ENCODE data around the gene DNAJB13. TPM values are rescaled to one million over a fixed set of nuclear protein-coding genes. Genes with fewer than 3 reads are reported as not detected.

The DNAJB13 gene
- total RNA-seq, 2 experiments from 2014 or later, result 0.47 TPM; not detected in 1

GRCh38 chr11:73940801-73941570 lies 9.8 kb upstream of the DNAJB13 start:
- ATAC-seq (ENCODE audit: low read depth) (no peak), DNase-seq (no peak)
- Mint-ChIP-seq H3K9me3 (peaks cover 5% of the 10 kb centered on the region), H3K4me1 (peaks cover 4% of the 10 kb centered on the region), H3K27me3 (no peaks in the 10 kb centered on the region), H3K4me3 (no peak overlapping the region), H3K27ac (no peak overlapping the region), H3K36me3 (peaks cover 14% of the 10 kb centered on the region)
- POLR2A ChIA-PET, result no interaction called here

DNA sequence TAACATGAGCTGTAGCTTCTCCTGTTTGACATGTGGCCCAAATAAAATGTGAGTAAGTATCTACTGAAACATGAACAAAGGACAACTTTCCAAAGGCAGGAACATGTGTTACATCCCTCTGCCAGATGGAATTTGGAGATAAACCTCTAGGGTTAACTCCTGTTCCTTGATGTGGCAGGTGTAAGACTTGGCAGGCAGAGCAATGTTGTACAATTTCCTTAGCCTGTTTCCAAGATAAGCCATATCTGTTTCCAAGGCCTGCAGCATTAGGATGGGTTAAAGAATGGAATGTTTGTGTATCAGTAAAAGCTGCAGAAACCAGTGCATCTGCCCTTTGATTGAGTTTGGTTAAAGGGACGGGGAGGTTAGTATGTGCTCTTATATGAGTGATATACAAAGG lies 8.8 kb upstream of the DNAJB13 start:
- ATAC-seq (ENCODE audit: low read depth) (no peak), DNase-seq (no peak)
- POLR2A ChIA-PET, result no interaction called here
- Mint-ChIP-seq H3K36me3 (peaks cover 12% of the 10 kb centered on the region), H3K4me3 (no peak overlapping the region), H3K27ac (no peak overlapping the region), H3K27me3 (no peaks in the 10 kb centered on the region), H3K9me3 (peaks cover 5% of the 10 kb centered on the region), H3K4me1 (peaks cover 4% of the 10 kb centered on the region)

GRCh38 chr11:73944085-73944484 lies 6.7 kb upstream of the DNAJB13 start:
- no peak overlapping the region for H3K4me3 Mint-ChIP-seq
- H3K36me3 Mint-ChIP-seq, result peaks cover 6% of the 10 kb centered on the region
- DNase-seq (no peak), ATAC-seq (ENCODE audit: low read depth) (no peak)
- H3K27me3 Mint-ChIP-seq, result peaks cover under 1% of the 10 kb centered on the region
- H3K27ac Mint-ChIP-seq, result no peak overlapping the region
- POLR2A ChIA-PET, result no interaction called here
- peaks cover 2% of the 10 kb centered on the region for H3K9me3 Mint-ChIP-seq
- peaks cover under 1% of the 10 kb centered on the region for H3K4me1 Mint-ChIP-seq

DNA sequence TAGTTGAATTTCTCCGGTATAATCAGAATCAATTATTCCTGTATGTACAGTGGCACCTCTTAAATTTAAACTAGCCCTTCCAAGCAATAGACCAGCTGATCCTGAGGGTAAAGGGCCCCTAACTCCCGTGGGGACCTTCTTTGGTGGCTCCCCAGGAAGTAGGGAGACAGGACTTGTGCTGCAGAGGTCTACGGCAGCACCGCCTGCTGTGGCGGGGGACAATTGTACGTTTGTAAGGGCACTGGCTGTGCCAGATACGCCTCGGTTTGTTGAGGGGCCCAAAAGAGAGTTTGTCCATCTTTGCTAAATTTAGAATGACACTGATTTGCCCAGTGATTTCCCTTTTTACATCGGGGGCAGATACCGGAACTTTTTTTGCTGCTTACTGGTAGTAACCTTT lies 5.9 kb upstream of the DNAJB13 start:
- no peak for ATAC-seq (ENCODE audit: low read depth)
- DNase-seq, result no peak
- POLR2A ChIA-PET, result no interaction called here
- peaks cover 6% of the 10 kb centered on the region for H3K36me3 Mint-ChIP-seq
- H3K4me3 Mint-ChIP-seq, result no peak overlapping the region
- H3K4me1 Mint-ChIP-seq, result peaks cover 5% of the 10 kb centered on the region
- peaks cover 5% of the 10 kb centered on the region for H3K27me3 Mint-ChIP-seq
- no peak overlapping the region for H3K27ac Mint-ChIP-seq
- peaks cover 2% of the 10 kb centered on the region for H3K9me3 Mint-ChIP-seq

DNA sequence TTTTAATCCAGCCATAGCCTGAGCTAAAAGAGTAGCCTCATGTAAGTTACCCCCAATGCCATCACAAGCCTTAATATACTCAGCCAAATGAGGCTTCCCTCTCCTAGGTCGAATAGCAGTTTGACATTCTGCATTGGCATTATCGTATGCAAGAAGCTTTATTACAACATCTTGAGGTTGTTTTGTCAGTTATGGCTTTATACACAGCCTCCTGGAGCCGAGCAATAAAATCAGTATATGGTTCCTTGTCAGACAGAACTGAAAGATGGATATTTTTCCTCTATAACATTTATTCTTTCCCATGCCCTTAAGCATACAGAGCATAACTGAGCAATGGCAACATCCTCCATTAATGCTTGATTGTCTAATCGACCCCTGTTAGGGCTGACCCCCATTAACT lies 5.4 kb upstream of the DNAJB13 start:
- DNase-seq, result no peak
- POLR2A ChIA-PET, result no interaction called here
- Mint-ChIP-seq H3K4me1 (peaks cover 5% of the 10 kb centered on the region), H3K9me3 (peaks cover 2% of the 10 kb centered on the region), H3K27ac (no peak overlapping the region), H3K4me3 (no peak overlapping the region), H3K36me3 (peaks cover 6% of the 10 kb centered on the region), H3K27me3 (peaks cover 5% of the 10 kb centered on the region)
- no peak for ATAC-seq (ENCODE audit: low read depth)

GRCh38 chr11:73946798-73947458 lies 3.9 kb upstream of the DNAJB13 start:
- peaks cover 5% of the 10 kb centered on the region for H3K27me3 Mint-ChIP-seq
- H3K4me3 Mint-ChIP-seq, result no peak overlapping the region
- H3K9me3 Mint-ChIP-seq, result no peaks in the 10 kb centered on the region
- peaks cover 5% of the 10 kb centered on the region for H3K4me1 Mint-ChIP-seq
- no peak for ATAC-seq (ENCODE audit: low read depth)
- H3K36me3 Mint-ChIP-seq, result no peaks in the 10 kb centered on the region
- POLR2A ChIA-PET, result interaction anchor here (0.7 kb wide), 1 partner anchor 104 kb away, joined by 6 read pairs; no protein-coding TSS in a partner anchor
- no peak for DNase-seq
- no peak overlapping the region for H3K27ac Mint-ChIP-seq

DNA sequence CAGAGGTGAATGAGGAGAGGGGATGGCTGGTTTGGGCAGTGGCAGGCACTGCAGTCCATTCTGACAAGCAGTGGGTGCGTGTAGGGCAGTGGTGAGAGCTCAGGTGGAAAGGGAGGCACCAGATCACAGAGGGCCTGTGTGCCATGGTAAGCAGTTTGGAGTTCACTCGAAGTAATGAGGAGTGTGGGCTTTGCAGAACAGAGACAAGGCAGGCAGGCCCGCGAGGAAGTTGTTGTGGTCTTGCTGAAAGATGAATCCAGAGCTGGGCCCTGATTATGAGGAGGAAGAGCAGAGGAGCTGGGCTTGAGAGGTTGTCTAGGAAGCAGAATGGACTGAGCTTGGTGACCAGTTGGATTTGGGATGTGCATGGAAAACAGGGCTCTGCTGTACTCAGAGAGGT lies 1.6 kb upstream of the DNAJB13 start:
- Mint-ChIP-seq H3K4me1 (peaks cover 5% of the 10 kb centered on the region), H3K27ac (peak overlapping the region; percentile 66), H3K27me3 (peaks cover 5% of the 10 kb centered on the region), H3K36me3 (no peaks in the 10 kb centered on the region), H3K4me3 (no peak overlapping the region), H3K9me3 (no peaks in the 10 kb centered on the region)
- ATAC-seq (ENCODE audit: low read depth), result no peak
- no peak for DNase-seq
- POLR2A ChIA-PET, result no interaction called here

- Mint-ChIP-seq H3K27me3 (peaks cover 5% of the 10 kb centered on the region), H3K27ac (no peak overlapping the region), H3K36me3 (no peaks in the 10 kb centered on the region), H3K4me1 (peaks cover 5% of the 10 kb centered on the region), H3K4me3 (no peak overlapping the region), H3K9me3 (no peaks in the 10 kb centered on the region)
- DNase-seq, result no peak
- POLR2A ChIA-PET, result no interaction called here
- ATAC-seq (ENCODE audit: low read depth), result no peak
Measured at GRCh38 chr11:73949912-73950311, 914 bp upstream of the DNAJB13 start.

DNA sequence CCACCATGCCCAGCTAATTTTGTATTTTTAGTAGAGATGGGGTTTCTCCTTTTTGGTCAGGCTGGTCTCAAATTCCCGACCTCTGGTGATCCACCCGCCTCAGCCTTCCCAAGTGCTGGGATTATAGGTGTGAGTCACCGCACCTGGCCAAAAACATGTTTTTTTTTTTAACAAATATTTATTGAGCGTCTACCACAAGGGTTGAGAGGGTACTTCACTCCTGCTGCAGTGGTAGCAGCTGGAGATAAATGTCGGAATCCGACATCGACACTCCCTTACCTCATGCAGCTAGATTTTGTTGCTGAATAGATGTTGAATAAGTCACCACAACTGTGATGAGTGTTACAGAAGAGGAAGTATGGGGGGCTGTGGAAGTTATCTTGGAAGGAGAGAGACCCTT lies 971 bp downstream of the DNAJB13 start:
- H3K4me1 Mint-ChIP-seq, result peaks cover 5% of the 10 kb centered on the region
- no peak for DNase-seq
- H3K9me3 Mint-ChIP-seq, result no peaks in the 10 kb centered on the region
- H3K36me3 Mint-ChIP-seq, result no peaks in the 10 kb centered on the region
- H3K4me3 Mint-ChIP-seq, result no peak overlapping the region
- no peak overlapping the region for H3K27ac Mint-ChIP-seq
- POLR2A ChIA-PET, result no interaction called here
- ATAC-seq (ENCODE audit: low read depth), result no peak
- H3K27me3 Mint-ChIP-seq, result peaks cover 8% of the 10 kb centered on the region

DNA sequence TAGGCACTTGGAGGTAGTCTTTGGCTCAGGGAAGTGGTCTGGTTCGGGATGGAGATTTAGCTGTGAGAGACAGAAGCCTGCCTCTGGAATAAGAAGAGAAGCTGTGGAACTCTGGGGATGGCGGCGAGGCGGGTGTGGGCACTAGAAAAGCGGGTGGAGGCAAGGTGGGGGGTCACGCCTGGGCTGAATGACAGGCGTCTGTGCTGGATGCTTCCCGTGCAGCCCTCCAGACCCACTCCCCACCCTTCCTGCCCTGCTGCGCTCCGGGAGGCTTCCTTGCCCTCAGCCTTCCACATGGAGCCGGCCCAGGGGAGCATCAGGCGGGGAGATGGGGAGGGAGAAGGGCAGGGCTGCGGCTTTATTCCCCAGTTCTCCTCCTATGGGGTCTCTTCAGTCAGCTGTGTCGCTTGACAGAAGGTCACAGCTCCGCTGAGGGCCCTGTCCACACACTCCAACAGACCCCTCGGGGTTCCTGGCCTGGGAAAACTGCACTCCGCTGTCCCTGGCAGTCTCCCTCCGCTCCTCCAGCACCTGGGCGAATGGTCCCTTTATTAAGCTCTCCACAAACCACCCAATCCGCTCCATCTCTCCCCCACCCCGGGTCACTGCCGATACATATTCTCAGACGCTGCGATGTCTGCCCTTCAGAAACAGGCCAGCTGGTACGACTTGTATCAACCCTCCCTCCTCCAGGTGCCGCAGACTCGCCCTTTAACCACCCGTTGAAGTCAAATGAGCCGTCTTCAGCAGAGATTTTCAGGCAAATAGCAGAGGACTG lies 6.2 kb downstream of the DNAJB13 start:
- Mint-ChIP-seq H3K9me3 (no peaks in the 10 kb centered on the region), H3K4me1 (no peaks in the 10 kb centered on the region), H3K4me3 (peak overlapping the region; percentile 0), H3K27me3 (peaks cover 8% of the 10 kb centered on the region), H3K36me3 (no peaks in the 10 kb centered on the region), H3K27ac (no peak overlapping the region)
- POLR2A ChIA-PET, result no interaction called here
- no peak for DNase-seq
- ATAC-seq (ENCODE audit: low read depth), result no peak

DNA sequence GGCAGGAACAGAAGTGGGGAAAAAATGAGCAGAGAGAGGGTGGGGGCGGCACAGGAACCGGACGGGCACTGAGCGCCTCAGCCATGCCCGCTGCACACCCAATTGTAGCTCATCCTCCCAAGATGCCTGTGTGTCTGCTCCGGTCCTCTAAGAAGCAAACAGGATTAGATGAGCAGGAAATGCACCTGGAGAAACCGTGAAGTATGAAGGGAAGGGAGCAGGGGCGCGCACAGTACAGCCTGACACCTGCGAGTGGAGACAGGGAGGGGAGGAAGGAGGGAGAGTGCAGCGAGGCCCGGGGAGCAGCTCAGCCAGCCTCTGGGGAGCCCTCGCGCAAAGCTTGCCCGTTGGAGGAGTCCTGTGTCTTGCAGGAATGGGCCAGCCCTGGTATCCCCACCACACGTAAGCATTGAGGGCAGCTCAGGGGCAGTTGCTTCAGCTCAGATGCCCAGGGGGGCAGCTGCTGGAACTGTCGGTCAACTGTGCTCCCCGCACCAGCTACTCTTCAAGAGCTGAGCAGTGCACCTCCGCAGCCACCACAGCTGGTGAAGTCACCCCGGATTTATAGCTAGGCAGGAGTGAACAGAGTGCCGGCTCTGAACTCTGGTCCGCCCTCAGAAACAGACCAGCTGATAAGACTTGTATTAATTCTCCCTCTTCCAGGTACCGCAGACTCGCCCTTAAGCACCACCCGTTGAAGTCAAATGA lies 7.0 kb downstream of the DNAJB13 start:
- Mint-ChIP-seq H3K27me3 (peaks cover 8% of the 10 kb centered on the region), H3K4me1 (no peaks in the 10 kb centered on the region), H3K36me3 (no peaks in the 10 kb centered on the region), H3K27ac (no peak overlapping the region), H3K9me3 (no peaks in the 10 kb centered on the region), H3K4me3 (peak overlapping the region; percentile 0)
- DNase-seq (no peak), ATAC-seq (ENCODE audit: low read depth) (peak; percentile 18)
- POLR2A ChIA-PET, result no interaction called here

- no peak overlapping the region for H3K4me3 Mint-ChIP-seq
- no peaks in the 10 kb centered on the region for H3K9me3 Mint-ChIP-seq
- DNase-seq (no peak), ATAC-seq (ENCODE audit: low read depth) (no peak)
- H3K27me3 Mint-ChIP-seq, result peaks cover 8% of the 10 kb centered on the region
- no peaks in the 10 kb centered on the region for H3K4me1 Mint-ChIP-seq
- H3K36me3 Mint-ChIP-seq, result no peaks in the 10 kb centered on the region
- POLR2A ChIA-PET, result no interaction called here
- H3K27ac Mint-ChIP-seq, result no peak overlapping the region
Measured at GRCh38 chr11:73958521-73959141, 7.8 kb downstream of the DNAJB13 start.

DNA sequence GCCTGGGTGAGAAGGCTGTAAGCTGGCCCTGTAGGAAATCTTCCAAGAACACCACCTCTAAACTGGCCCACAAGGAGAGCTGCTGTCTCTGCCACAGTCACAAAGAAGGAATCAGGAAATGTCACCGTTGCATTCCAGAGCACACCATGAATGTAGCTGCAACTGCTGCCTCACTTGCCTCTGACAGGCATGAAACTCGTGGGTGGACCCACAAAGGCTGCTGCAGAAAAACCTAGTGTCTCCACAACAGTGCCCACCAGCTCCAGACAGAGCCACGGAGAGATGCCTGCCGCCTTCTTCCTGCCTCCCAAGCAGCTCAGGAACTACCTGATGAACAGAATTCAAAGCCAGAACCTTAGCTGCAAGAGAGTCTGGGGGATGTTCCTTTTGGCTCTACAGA lies 10.5 kb downstream of the DNAJB13 start:
- H3K27me3 Mint-ChIP-seq, result peaks cover 8% of the 10 kb centered on the region
- ATAC-seq (ENCODE audit: low read depth), result no peak
- H3K4me3 Mint-ChIP-seq, result no peak overlapping the region
- no peaks in the 10 kb centered on the region for H3K36me3 Mint-ChIP-seq
- POLR2A ChIA-PET, result no interaction called here
- H3K27ac Mint-ChIP-seq, result no peak overlapping the region
- peaks cover 9% of the 10 kb centered on the region for H3K4me1 Mint-ChIP-seq
- DNase-seq, result no peak
- no peaks in the 10 kb centered on the region for H3K9me3 Mint-ChIP-seq

Data from activated naive CD8-positive, alpha-beta T cell treated with anti-CD3 and anti-CD28 coated beads, Interleukin-2, amount 10 ng/mL, durations not matched to agents 7 days and 5 days (primary cell).